22Rv1 (cell line): Measurements from ENCODE around the gene G3BP2.
"Not testable (repeated sequence)": the region's sequence is repeated elsewhere in the genome, so short reads cannot be mapped to it uniquely, and the experiment has no call there.

Experiments used
- H3K27ac ChIP-seq: fragments of 450-650 bp; 2 replicates; pipeline ENCODE4 v1.5.1; 2017
- CTCF ChIP-seq: fragments of 450-650 bp; IDR thresholded peaks from 2 replicates; pipeline ENCODE4 v1.5.1; 2017; ENCODE audit warnings: mild to moderate bottlenecking
- ZFX ChIP-seq: fragments of 450-650 bp; IDR thresholded peaks from 2 replicates; pipeline ENCODE4 v1.6.1; 2017; ENCODE audit warnings: antibody characterized with exemption, borderline replicate concordance

Gene G3BP2

GRCh38 chr4:75673027-75673958 lies at the start of gene G3BP2:
Gene G3BP2, minus strand, starts transcription at chr4:75673411. Its CDS starts 11,386 bp downstream, at chr4:75662025.
- TF ChIP-seq CTCF: no peak
- no peak for TF ChIP-seq ZFX
- peak within 1 kb of the TSS; percentile 98 for H3K27ac ChIP-seq

- TF ChIP-seq ZFX (no peak), CTCF (no peak)
These were observed 49.2 kb upstream of the G3BP2 start for GRCh38 chr4:75722417-75722816.

GRCh38 chr4:75718529-75718928 lies 45.3 kb upstream of the G3BP2 start:
- H3K27ac ChIP-seq: no peak overlapping the region
- TF ChIP-seq CTCF (no peak), ZFX (no peak)

More at GRCh38 chr4:75722417-75722816, 49.2 kb upstream of the G3BP2 start:
- H3K27ac ChIP-seq: no peak overlapping the region

- no peak overlapping the region for H3K27ac ChIP-seq
- no peak for TF ChIP-seq ZFX
- no peak for TF ChIP-seq CTCF
These were observed 44.2 kb upstream of the G3BP2 start for GRCh38 chr4:75717408-75717807.

GRCh38 chr4:75716054-75716453 lies 42.8 kb upstream of the G3BP2 start:
- H3K27ac ChIP-seq: not testable (repeated sequence)

GRCh38 chr4:75715105-75715799 lies 42.0 kb upstream of the G3BP2 start:
- H3K27ac ChIP-seq: no peak overlapping the region
- TF ChIP-seq CTCF (no peak), ZFX (no peak)

GRCh38 chr4:75714704-75715103 lies 41.5 kb upstream of the G3BP2 start:
- H3K27ac ChIP-seq: no peak overlapping the region

More at GRCh38 chr4:75714704-75715103, 41.5 kb upstream of the G3BP2 start:
- TF ChIP-seq ZFX (no peak), CTCF (no peak)
